Mucosa of rectum (tissue), 2 donors: ENCODE measurements around the gene IGFLR1.

Experiments used
- H3K27ac ChIP-seq, 2 donors: one replicate each; pipeline ENCODE4 v1.7.0; 2013; ENCODE audit warnings: inconsistent platforms in 2 of 2, low read depth in 2 of 2, low read length in 2 of 2
- H3K27me3 ChIP-seq, 2 donors: one replicate each; pipeline ENCODE4 v1.7.0; 2013; ENCODE audit warnings: low read length in 2 of 2; ENCODE audit not compliant: control insufficient read depth in 2 of 2, insufficient read depth in 2 of 2
- H3K36me3 ChIP-seq, 2 donors: one replicate each; pipeline ENCODE4 v1.7.0; 2013; ENCODE audit warnings: low read length in 2 of 2; ENCODE audit not compliant: control insufficient read depth in 2 of 2, insufficient read depth in 2 of 2
- H3K4me1 ChIP-seq, 2 donors: one replicate each; pipeline ENCODE4 v1.7.0; 2013; ENCODE audit warnings: low read length in 2 of 2, mild to moderate bottlenecking in 1 of 2; ENCODE audit not compliant: control insufficient read depth in 2 of 2, insufficient read depth in 2 of 2
- H3K4me3 ChIP-seq, 2 donors: one replicate each; pipeline ENCODE4 v1.7.0; 2013; ENCODE audit warnings: low read length in 2 of 2
- H3K9ac ChIP-seq, 2 donors: one replicate each; pipeline ENCODE4 v1.7.0; 2013; ENCODE audit warnings: low read length in 2 of 2, low read depth in 1 of 2, mild to moderate bottlenecking in 1 of 2
- H3K9me3 ChIP-seq, 2 donors: one replicate each; pipeline ENCODE4 v1.7.0; 2013; ENCODE audit warnings: low read length in 2 of 2; ENCODE audit not compliant: control insufficient read depth in 2 of 2
- donor health status: healthy.
- donor health status: Normal muscosa, but diverticular disease.

Gene IGFLR1, protein sequence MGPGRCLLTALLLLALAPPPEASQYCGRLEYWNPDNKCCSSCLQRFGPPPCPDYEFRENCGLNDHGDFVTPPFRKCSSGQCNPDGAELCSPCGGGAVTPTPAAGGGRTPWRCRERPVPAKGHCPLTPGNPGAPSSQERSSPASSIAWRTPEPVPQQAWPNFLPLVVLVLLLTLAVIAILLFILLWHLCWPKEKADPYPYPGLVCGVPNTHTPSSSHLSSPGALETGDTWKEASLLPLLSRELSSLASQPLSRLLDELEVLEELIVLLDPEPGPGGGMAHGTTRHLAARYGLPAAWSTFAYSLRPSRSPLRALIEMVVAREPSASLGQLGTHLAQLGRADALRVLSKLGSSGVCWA

DNA sequence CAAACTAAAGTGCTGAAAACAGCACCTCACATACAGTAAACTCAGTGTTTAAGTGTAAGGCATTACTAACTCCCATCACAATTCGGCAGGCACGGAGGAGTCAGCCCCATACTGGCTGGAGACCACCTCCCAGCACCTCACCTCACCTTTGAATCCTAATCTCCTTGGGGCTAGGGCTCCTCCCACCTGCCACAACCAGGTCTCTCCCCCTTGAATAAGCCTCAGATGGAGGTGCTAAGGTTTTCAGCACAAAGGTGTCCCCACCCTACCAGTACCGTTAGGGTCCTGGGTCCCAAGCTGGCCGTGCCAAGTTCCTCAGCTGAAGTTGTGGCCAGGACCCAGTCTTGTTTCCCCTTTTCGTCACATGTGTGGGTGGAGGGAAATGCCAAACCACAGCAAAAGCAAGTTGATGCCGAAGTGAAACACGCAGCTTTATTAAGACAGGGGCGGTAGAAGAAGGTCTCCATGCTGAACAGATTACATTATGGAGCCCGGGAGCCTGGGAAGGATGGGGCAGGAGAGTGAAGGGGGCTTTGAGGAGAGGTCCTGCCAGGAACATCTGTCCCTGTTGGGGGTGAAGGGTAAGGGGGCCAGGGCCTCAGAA, at the start of gene IGFLR1:
TSS of gene IGFLR1 (minus strand) at position 332 of the 604 bp plus-strand sequence. CDS start 1,272 bp downstream, outside the sequence.
- Histone ChIP-seq H3K4me3 (peak within 1 kb of the TSS; percentile 76 to 85), H3K27me3 (no peaks in the 10 kb centered on the region), H3K9ac (peak within 1 kb of the TSS; percentile 53 to 74), H3K9me3 (no peaks in the 10 kb centered on the region), H3K27ac (peak within 1 kb of the TSS; percentile 73 to 85), H3K36me3 (peaks cover 15 to 21% of the 10 kb centered on the region in 2 donors), H3K4me1 (peaks cover 23 to 35% of the 10 kb centered on the region in 2 donors)

GRCh38 chr19:35791814-35792279, 49.6 kb upstream of the IGFLR1 start:
- no peak overlapping the region for H3K4me3 ChIP-seq
- H3K9me3 ChIP-seq = no peaks in the 10 kb centered on the region
- H3K9ac ChIP-seq = no peak overlapping the region
- H3K27ac ChIP-seq = no peak overlapping the region
- no peaks in the 10 kb centered on the region for H3K36me3 ChIP-seq
- H3K27me3 ChIP-seq = peaks cover 3 to 6% of the 10 kb centered on the region in 2 donors
- H3K4me1 ChIP-seq = no peaks in the 10 kb centered on the region

GRCh38 chr19:35790981-35791813, 48.9 kb upstream of the IGFLR1 start:
- H3K4me3 ChIP-seq = no peak overlapping the region
- H3K27ac ChIP-seq = no peak overlapping the region
- H3K36me3 ChIP-seq = no peaks in the 10 kb centered on the region
- H3K9ac ChIP-seq = no peak overlapping the region
- H3K4me1 ChIP-seq = no peaks in the 10 kb centered on the region
- no peaks in the 10 kb centered on the region for H3K27me3 ChIP-seq
- no peaks in the 10 kb centered on the region for H3K9me3 ChIP-seq

DNA sequence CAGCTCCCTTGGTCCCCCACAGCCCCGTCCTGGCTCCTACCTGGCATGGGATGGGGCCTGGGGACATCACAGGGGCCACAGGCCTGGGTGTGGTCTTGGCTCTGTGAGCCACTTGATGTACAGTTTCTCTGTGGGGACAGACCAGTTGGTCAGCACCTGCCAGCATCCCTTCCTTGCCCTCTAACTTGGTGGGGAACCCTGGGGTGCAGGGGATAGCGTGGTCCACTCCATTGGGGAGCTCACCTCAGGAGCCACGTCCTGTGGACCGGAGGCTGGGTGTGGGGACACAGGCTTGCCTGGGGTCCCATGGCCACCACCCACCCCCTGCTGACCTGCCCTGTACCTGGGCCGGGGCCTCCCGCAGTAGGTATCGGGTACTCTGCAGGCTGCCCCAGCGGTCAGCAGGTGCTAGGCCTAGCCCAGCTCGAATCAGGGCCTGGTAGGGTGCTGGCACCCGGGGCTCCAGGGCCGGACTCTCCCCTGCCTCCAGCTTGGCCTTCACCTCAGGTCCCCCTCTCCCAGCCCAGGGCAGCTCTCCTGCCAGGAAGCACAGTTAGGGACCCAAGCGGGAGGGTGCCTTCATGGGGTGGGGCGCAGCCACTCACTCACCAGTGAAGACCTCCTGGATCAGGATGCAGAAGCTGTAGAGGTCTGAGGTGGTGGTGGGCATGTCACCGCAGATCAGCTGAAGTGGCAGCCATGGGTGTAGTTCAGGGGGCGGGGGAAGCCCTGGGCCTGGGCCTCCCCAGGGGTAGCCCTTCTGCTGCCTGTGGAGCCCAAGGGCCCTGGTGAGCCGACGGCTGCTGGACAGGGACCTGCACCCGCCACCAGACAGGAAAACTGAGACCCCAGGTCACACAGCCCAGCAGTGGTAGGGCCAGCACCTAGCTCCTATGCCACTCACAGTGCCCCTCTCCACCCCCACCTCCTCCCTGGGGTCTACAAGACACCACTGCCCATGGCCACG, 48.0 kb upstream of the IGFLR1 start:
- Histone ChIP-seq H3K27ac (no peak overlapping the region), H3K9me3 (no peaks in the 10 kb centered on the region), H3K4me3 (no peak overlapping the region), H3K4me1 (no peaks in the 10 kb centered on the region), H3K27me3 (no peaks in the 10 kb centered on the region), H3K9ac (no peak overlapping the region), H3K36me3 (no peaks in the 10 kb centered on the region)

DNA sequence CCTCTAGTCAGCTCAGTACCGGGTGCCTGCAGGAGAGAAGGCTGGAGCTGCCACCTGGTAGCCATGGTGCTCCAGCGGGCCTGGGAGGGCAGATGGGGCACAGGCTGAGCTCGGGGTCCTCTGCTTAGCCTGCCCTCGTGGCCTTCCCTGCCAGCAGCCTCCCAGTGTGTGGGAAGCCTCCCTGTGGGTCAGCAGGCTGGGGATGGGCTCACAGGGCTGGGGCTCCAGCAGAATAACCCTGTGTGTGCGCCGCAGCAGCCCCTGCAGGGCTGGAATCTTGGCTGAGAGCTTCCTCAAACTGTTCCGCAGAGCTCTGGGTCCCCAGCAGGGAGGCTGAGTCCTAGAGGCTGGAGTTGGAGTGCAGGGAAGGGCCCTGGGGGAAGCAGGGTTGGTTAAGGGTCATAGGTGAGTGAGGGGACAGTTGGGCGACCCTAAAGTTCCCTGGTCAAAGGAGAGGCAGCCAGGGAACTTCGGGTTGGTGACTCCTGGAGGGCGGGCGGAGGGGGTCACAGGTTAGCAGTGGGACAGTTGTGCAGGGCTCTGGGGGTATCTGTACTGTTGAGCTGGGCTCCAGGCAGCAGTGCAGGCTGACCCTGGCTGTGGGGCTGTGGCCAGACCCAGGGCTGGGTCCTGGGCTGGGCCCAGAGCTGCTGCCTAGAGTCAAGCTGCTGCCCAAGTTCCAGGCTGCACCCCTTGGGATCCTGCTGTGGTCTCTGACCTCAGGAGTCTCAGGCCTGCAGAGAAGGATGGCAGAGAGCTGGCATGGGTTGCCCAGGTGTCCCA, 47.1 kb upstream of the IGFLR1 start:
- H3K9ac ChIP-seq = no peak overlapping the region
- H3K4me1 ChIP-seq = no peaks in the 10 kb centered on the region
- no peak overlapping the region for H3K27ac ChIP-seq
- H3K27me3 ChIP-seq = no peaks in the 10 kb centered on the region
- H3K36me3 ChIP-seq = no peaks in the 10 kb centered on the region
- no peaks in the 10 kb centered on the region for H3K9me3 ChIP-seq
- no peak overlapping the region for H3K4me3 ChIP-seq

GRCh38 chr19:35788205-35788960, 46.1 kb upstream of the IGFLR1 start:
- Histone ChIP-seq H3K36me3 (no peaks in the 10 kb centered on the region), H3K9me3 (no peaks in the 10 kb centered on the region), H3K4me3 (no peak overlapping the region), H3K27me3 (no peaks in the 10 kb centered on the region), H3K4me1 (no peaks in the 10 kb centered on the region), H3K27ac (no peak overlapping the region), H3K9ac (no peak overlapping the region)

GRCh38 chr19:35787227-35787799, 45.1 kb upstream of the IGFLR1 start:
- Histone ChIP-seq H3K36me3 (no peaks in the 10 kb centered on the region), H3K27me3 (no peaks in the 10 kb centered on the region), H3K4me1 (no peaks in the 10 kb centered on the region), H3K9ac (no peak overlapping the region), H3K4me3 (no peak overlapping the region), H3K9me3 (no peaks in the 10 kb centered on the region), H3K27ac (no peak overlapping the region)

DNA sequence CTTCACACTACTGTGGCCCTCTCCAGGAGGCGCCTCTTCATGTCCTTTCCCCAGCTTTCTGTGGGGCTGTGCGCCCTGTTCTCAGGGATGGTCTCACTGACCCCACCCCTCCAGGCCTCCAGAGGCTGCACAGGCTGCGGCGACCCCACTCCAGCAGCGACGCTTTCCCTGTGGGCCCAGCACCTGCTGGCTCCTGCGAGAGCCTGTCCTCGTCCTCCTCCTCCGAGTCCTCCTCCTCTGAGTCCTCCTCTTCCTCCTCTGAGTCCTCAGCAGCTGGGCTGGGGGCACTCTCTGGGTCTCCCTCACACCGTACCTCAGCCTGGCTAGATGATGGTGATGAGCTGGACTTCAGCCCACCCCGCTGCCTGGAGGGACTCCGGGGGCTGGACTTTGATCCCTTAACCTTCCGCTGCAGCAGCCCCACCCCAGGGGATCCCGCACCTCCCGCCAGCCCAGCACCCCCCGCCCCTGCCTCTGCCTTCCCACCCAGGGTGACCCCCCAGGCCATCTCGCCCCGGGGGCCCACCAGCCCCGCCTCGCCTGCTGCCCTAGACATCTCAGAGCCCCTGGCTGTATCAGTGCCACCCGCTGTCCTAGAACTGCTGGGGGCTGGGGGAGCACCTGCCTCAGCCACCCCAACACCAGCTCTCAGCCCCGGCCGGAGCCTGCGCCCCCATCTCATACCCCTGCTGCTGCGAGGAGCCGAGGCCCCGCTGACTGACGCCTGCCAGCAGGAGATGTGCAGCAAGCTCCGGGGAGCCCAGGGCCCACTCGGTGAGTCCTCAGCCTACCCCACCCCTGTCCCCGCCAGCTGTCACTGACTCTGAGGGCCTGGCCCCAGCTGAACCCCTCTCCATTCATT, 44.3 kb upstream of the IGFLR1 start:
- no peaks in the 10 kb centered on the region for H3K9me3 ChIP-seq
- peaks cover 0 to under 1% of the 10 kb centered on the region in 2 donors for H3K36me3 ChIP-seq
- H3K4me1 ChIP-seq = no peaks in the 10 kb centered on the region
- H3K27ac ChIP-seq = no peak overlapping the region
- no peaks in the 10 kb centered on the region for H3K27me3 ChIP-seq
- no peak overlapping the region for H3K4me3 ChIP-seq
- H3K9ac ChIP-seq = no peak overlapping the region
